BLaER1 (cell line): ENCODE results near the gene VWC2L.

Experiments used
- H3K27ac ChIP-seq: shearing (Covaris generic); formaldehyde crosslinking; 2 replicates; pipeline ENCODE4 v1.8.1; 2022
- H3K27me3 ChIP-seq: shearing (Covaris generic); formaldehyde crosslinking; 2 replicates; pipeline ENCODE4 v1.8.1; 2022
- H3K36me3 ChIP-seq: shearing (Covaris generic); formaldehyde crosslinking; 2 replicates; pipeline ENCODE4 v1.8.1; 2022
- H3K4me1 ChIP-seq: shearing (Covaris generic); formaldehyde crosslinking; 2 replicates; pipeline ENCODE4 v1.8.1; 2022
- H3K4me2 ChIP-seq: shearing (Covaris generic); formaldehyde crosslinking; 2 replicates; pipeline ENCODE4 v1.8.1; 2022
- H3K4me3 ChIP-seq: shearing (Covaris generic); formaldehyde crosslinking; 2 replicates; pipeline ENCODE4 v1.8.1; 2022
- H3K9ac ChIP-seq: shearing (Covaris generic); formaldehyde crosslinking; 2 replicates; pipeline ENCODE4 v1.8.1; 2022
- H3K9me3 ChIP-seq: shearing (Covaris generic); formaldehyde crosslinking; 2 replicates; pipeline ENCODE4 v1.8.1; 2022
- H4K20me1 ChIP-seq: shearing (Covaris generic); formaldehyde crosslinking; 2 replicates; pipeline ENCODE4 v1.8.1; 2022
- Cebpa-rat ChIP-seq: shearing (Covaris generic); IDR thresholded peaks from 2 replicates; pipeline ENCODE4 v1.8.1; 2022

The VWC2L gene

GRCh38 chr2:214577769-214578168 is 166.9 kb downstream of the VWC2L start:
- Histone ChIP-seq H3K4me1 (peaks cover 24% of the 10 kb centered on the region), H4K20me1 (no peaks in the 10 kb centered on the region), H3K27me3 (no peaks in the 10 kb centered on the region), H3K36me3 (no peaks in the 10 kb centered on the region), H3K4me3 (no peak overlapping the region), H3K9me3 (no peaks in the 10 kb centered on the region), H3K9ac (no peak overlapping the region), H3K27ac (no peak overlapping the region), H3K4me2 (no peak overlapping the region)
- no peak for TF ChIP-seq Cebpa-rat

GRCh38 chr2:214578442-214578841 is 167.6 kb downstream of the VWC2L start:
- no peaks in the 10 kb centered on the region for H4K20me1 ChIP-seq
- no peak overlapping the region for H3K9ac ChIP-seq
- H3K27me3 ChIP-seq: no peaks in the 10 kb centered on the region
- H3K9me3 ChIP-seq: no peaks in the 10 kb centered on the region
- H3K36me3 ChIP-seq: no peaks in the 10 kb centered on the region
- H3K27ac ChIP-seq: no peak overlapping the region
- H3K4me2 ChIP-seq: no peak overlapping the region
- no peak overlapping the region for H3K4me3 ChIP-seq
- TF ChIP-seq Cebpa-rat: no peak
- H3K4me1 ChIP-seq: peaks cover 24% of the 10 kb centered on the region

GRCh38 chr2:214579035-214579434 is 168.2 kb downstream of the VWC2L start:
- Histone ChIP-seq H3K27ac (no peak overlapping the region), H3K4me1 (peaks cover 18% of the 10 kb centered on the region)
- no peak for TF ChIP-seq Cebpa-rat

GRCh38 chr2:214587442-214587841 is 176.6 kb downstream of the VWC2L start:
- Histone ChIP-seq H3K9ac (no peak overlapping the region), H3K9me3 (no peaks in the 10 kb centered on the region)
- no peak for TF ChIP-seq Cebpa-rat

More at GRCh38 chr2:214579035-214579434, 168.2 kb downstream of the VWC2L start:
- H3K36me3 ChIP-seq: no peaks in the 10 kb centered on the region
- H3K4me3 ChIP-seq: no peak overlapping the region
- H3K9ac ChIP-seq: no peak overlapping the region
- no peaks in the 10 kb centered on the region for H3K27me3 ChIP-seq
- H4K20me1 ChIP-seq: no peaks in the 10 kb centered on the region
- H3K9me3 ChIP-seq: no peaks in the 10 kb centered on the region
- H3K4me2 ChIP-seq: no peak overlapping the region

DNA sequence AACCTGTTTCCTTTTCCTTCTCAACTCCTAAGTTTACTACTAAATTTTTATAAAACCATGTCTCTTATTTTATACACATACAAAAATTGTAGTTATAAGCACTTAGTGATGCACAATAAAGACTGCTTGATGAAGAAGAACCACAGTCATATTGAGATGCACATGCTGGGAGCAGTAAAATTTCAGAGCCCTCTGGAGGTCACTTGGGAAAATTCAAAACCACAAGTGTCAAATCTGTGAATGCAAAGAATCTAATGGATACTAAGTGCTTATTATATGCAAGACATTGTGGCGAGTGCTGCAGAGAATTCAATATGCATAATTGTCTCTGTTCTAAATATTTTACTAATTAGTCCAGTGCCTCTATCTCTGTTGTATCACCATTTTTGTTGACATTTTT is 180.5 kb downstream of the VWC2L start:
- Histone ChIP-seq H3K4me3 (no peak overlapping the region), H3K9ac (no peak overlapping the region), H3K27me3 (no peaks in the 10 kb centered on the region), H4K20me1 (no peaks in the 10 kb centered on the region), H3K9me3 (no peaks in the 10 kb centered on the region), H3K4me2 (no peak overlapping the region), H3K36me3 (no peaks in the 10 kb centered on the region), H3K27ac (no peak overlapping the region), H3K4me1 (no peaks in the 10 kb centered on the region)
- no peak for TF ChIP-seq Cebpa-rat

More at GRCh38 chr2:214587442-214587841, 176.6 kb downstream of the VWC2L start:
- Histone ChIP-seq H3K36me3 (no peaks in the 10 kb centered on the region), H3K4me2 (no peak overlapping the region), H4K20me1 (no peaks in the 10 kb centered on the region), H3K27ac (no peak overlapping the region), H3K27me3 (no peaks in the 10 kb centered on the region), H3K4me3 (no peak overlapping the region), H3K4me1 (no peaks in the 10 kb centered on the region)

- H3K4me3 ChIP-seq: no peak overlapping the region
- H3K9me3 ChIP-seq: no peaks in the 10 kb centered on the region
- no peaks in the 10 kb centered on the region for H3K27me3 ChIP-seq
- TF ChIP-seq Cebpa-rat: no peak
- no peaks in the 10 kb centered on the region for H3K4me1 ChIP-seq
- no peak overlapping the region for H3K4me2 ChIP-seq
- H3K36me3 ChIP-seq: no peaks in the 10 kb centered on the region
- no peak overlapping the region for H3K27ac ChIP-seq
- no peaks in the 10 kb centered on the region for H4K20me1 ChIP-seq
- no peak overlapping the region for H3K9ac ChIP-seq
These were observed 181.2 kb downstream of the VWC2L start for GRCh38 chr2:214592011-214592410.

GRCh38 chr2:214593727-214594126 is 182.9 kb downstream of the VWC2L start:
- Histone ChIP-seq H3K27ac (no peak overlapping the region), H3K9ac (no peak overlapping the region), H4K20me1 (no peaks in the 10 kb centered on the region), H3K4me2 (no peak overlapping the region), H3K9me3 (no peaks in the 10 kb centered on the region), H3K36me3 (no peaks in the 10 kb centered on the region), H3K4me3 (no peak overlapping the region), H3K4me1 (no peaks in the 10 kb centered on the region), H3K27me3 (no peaks in the 10 kb centered on the region)
- no peak for TF ChIP-seq Cebpa-rat

DNA sequence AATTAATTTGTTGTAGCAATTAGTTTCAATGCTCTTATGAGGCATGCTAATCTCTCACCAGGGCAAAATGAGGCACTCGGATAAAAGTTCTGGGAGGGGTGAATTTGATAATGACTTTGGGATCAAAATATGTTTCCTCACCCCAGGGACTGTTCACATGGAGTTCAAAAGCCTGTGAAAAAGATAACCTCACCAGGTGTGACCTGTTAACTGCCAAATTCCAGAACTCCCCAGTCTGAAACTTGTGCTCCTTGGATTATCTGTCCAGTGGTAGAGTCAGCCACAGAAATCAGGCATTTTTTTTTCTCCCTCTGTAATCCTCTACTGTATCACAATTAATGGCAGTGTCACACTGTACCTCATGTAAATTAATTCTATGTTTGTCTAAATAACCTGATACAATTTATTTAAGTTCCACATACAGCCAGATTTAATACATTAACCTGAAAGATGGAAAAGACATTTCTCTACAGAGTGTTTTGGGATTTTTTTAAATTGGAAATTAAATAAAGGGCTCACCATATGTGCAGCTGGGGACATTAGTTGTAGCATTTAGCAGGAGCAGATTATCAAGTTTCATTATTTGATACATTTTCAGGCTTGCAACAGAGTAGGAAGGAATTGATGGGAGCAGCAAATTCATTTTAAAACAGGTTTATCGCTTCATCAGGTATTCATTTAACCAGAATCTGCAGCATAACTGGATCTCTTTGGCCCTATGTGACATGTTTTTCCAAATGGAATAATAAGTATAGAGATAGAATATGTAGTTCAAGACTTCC is 191.2 kb downstream of the VWC2L start:
- no peaks in the 10 kb centered on the region for H3K4me1 ChIP-seq
- no peak overlapping the region for H3K4me3 ChIP-seq
- no peaks in the 10 kb centered on the region for H3K9me3 ChIP-seq
- no peak overlapping the region for H3K4me2 ChIP-seq
- H3K36me3 ChIP-seq: no peaks in the 10 kb centered on the region
- H3K27me3 ChIP-seq: no peaks in the 10 kb centered on the region
- H4K20me1 ChIP-seq: no peaks in the 10 kb centered on the region
- no peak overlapping the region for H3K27ac ChIP-seq
- H3K9ac ChIP-seq: no peak overlapping the region
- no peak for TF ChIP-seq Cebpa-rat

DNA sequence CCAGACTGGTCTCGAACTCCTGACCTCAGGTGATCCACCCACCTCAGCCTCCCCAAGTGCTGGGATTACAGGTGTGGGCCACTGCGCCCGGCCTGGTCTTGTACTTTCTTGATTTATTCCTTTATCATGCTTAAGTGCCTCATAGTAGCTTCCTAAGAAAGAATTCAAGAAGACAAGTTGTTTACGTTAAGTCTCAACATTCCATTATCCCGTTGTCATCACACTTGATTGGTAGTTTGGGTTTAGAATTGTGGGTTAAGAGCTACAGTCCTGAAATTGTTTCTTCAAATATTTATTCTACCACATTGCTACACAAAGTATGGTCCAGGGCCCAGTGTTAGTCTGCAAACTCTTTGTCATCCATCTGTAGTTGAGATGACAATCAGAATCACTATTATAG is 194.0 kb downstream of the VWC2L start:
- Histone ChIP-seq H3K36me3 (no peaks in the 10 kb centered on the region), H4K20me1 (no peaks in the 10 kb centered on the region), H3K4me1 (no peaks in the 10 kb centered on the region), H3K27ac (no peak overlapping the region), H3K9me3 (no peaks in the 10 kb centered on the region), H3K4me3 (no peak overlapping the region), H3K27me3 (no peaks in the 10 kb centered on the region), H3K9ac (no peak overlapping the region), H3K4me2 (no peak overlapping the region)
- no peak for TF ChIP-seq Cebpa-rat

DNA sequence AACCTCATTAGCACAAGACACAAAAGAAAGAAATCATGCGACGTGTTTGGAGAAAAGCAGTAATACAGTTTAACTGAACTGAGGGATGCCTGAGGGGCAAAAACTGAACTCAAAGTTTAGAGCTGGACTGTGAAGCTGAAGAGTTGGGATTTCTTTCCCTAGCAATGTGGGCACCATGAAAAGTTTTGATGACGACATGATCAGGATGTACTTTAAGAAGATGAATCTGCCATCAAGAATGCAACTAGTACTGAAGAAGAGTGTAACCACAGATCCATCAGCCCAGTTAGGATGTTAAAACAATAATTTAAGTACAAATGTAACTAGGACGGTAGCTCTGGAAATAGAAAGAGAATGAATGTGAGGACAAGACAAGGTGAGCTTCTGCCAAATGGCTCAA is 196.2 kb downstream of the VWC2L start:
- H3K27ac ChIP-seq: no peak overlapping the region
- H3K9me3 ChIP-seq: no peaks in the 10 kb centered on the region
- H3K4me2 ChIP-seq: no peak overlapping the region
- no peaks in the 10 kb centered on the region for H3K27me3 ChIP-seq
- H3K4me3 ChIP-seq: no peak overlapping the region
- TF ChIP-seq Cebpa-rat: no peak
- no peaks in the 10 kb centered on the region for H3K36me3 ChIP-seq
- no peaks in the 10 kb centered on the region for H3K4me1 ChIP-seq
- H4K20me1 ChIP-seq: no peaks in the 10 kb centered on the region
- no peak overlapping the region for H3K9ac ChIP-seq
